Lower lobe of right lung (tissue), 2 donors: ENCODE data around the gene ATXN7L1. TPM values are rescaled to one million over a fixed set of nuclear protein-coding genes. Genes with fewer than 3 reads are reported as not detected.

Experiments used
- ATAC-seq, 2 donors: fragments of 200-7000 bp; cut with Tn5 transposase; one replicate each; pipeline ENCODE4 v1.9.1; 2020 to 2022; ENCODE audit warnings: mild to moderate bottlenecking in 2 of 2, moderate library complexity in 2 of 2
- DNase-seq: peaks from one replicate; pipeline ENCODE4 v3.0.0-alpha.2; 2020
- H3K27ac ChIP-seq: fragments of 200-600 bp; one replicate; pipeline ENCODE4 v1.8.0; 2022
- H3K27me3 ChIP-seq: fragments of 200-600 bp; one replicate; pipeline ENCODE4 v1.8.0; 2022; ENCODE audit warnings: low read depth
- H3K36me3 ChIP-seq: fragments of 200-600 bp; one replicate; pipeline ENCODE4 v1.8.0; 2022; ENCODE audit warnings: mild to moderate bottlenecking
- H3K4me1 ChIP-seq: fragments of 200-600 bp; one replicate; pipeline ENCODE4 v1.8.0; 2022
- H3K4me3 ChIP-seq: fragments of 200-600 bp; one replicate; pipeline ENCODE4 v1.8.0; 2022; ENCODE audit warnings: mild to moderate bottlenecking
- H3K9me3 ChIP-seq: fragments of 200-600 bp; one replicate; pipeline ENCODE4 v1.8.0; 2022
- CTCF ChIP-seq: fragments of 200-600 bp; IDR thresholded peaks from one replicate; pipeline ENCODE4 v1.8.0; 2022; ENCODE audit warnings: antibody characterized with exemption, mild to moderate bottlenecking
- intact Hi-C: fragments of 100-400 bp; cut with DNase I; formaldehyde crosslinking; loops from one replicate; pipeline ENCODE4 v1.11.0; 2022
- total RNA-seq: library from RNA; stranded (reverse); fragmentation: NEBNext Ultra II Directional; extraction: Animal tissue kit (Norgen Biotek cat#: 25700); gene quantifications from one replicate; pipeline ENCODE4 v1.2.1, GENCODE V29; 2021
- donor health status: DM: no; HTN: yes; CAD: no; lungs with severe emphysema.

Gene ATXN7L1
- total RNA-seq, 1 donor from 2014 or later: 17.7 TPM

- Histone ChIP-seq H3K27ac (no peak overlapping the region), H3K27me3 (no peaks in the 10 kb centered on the region), H3K9me3 (no peaks in the 10 kb centered on the region), H3K36me3 (no peaks in the 10 kb centered on the region), H3K4me1 (no peaks in the 10 kb centered on the region), H3K4me3 (no peak overlapping the region)
- no peak for TF ChIP-seq CTCF
- intact Hi-C loops: no loop called here
- no peak for DNase-seq
- no peak for ATAC-seq
These were observed 30.9 kb upstream of the ATXN7L1 start for GRCh38 chr7:105907129-105907846.

GRCh38 chr7:105906695-105907094 is 30.3 kb upstream of the ATXN7L1 start:
- Histone ChIP-seq H3K4me1 (no peaks in the 10 kb centered on the region), H3K27ac (no peak overlapping the region), H3K36me3 (no peaks in the 10 kb centered on the region), H3K9me3 (no peaks in the 10 kb centered on the region), H3K27me3 (no peaks in the 10 kb centered on the region), H3K4me3 (no peak overlapping the region)
- ATAC-seq (no peak), DNase-seq (no peak)
- TF ChIP-seq CTCF: no peak
- intact Hi-C loops: no loop called here

- intact Hi-C loops: no loop called here
- H3K27me3 ChIP-seq: no peaks in the 10 kb centered on the region
- H3K4me3 ChIP-seq: no peak overlapping the region
- H3K27ac ChIP-seq: no peak overlapping the region
- no peaks in the 10 kb centered on the region for H3K9me3 ChIP-seq
- TF ChIP-seq CTCF: no peak
- H3K36me3 ChIP-seq: no peaks in the 10 kb centered on the region
- no peak for ATAC-seq
- no peak for DNase-seq
- no peaks in the 10 kb centered on the region for H3K4me1 ChIP-seq
These were observed 29.6 kb upstream of the ATXN7L1 start for GRCh38 chr7:105905910-105906568.

GRCh38 chr7:105905209-105905909 is 29.0 kb upstream of the ATXN7L1 start:
- ATAC-seq (no peak), DNase-seq (no peak)
- Histone ChIP-seq H3K27me3 (no peaks in the 10 kb centered on the region), H3K36me3 (no peaks in the 10 kb centered on the region), H3K9me3 (no peaks in the 10 kb centered on the region), H3K27ac (no peak overlapping the region), H3K4me1 (no peaks in the 10 kb centered on the region), H3K4me3 (no peak overlapping the region)
- intact Hi-C loops: no loop called here
- no peak for TF ChIP-seq CTCF

- DNase-seq (no peak), ATAC-seq (no peak)
- no peak overlapping the region for H3K4me3 ChIP-seq
- no peak for TF ChIP-seq CTCF
- no peaks in the 10 kb centered on the region for H3K36me3 ChIP-seq
- H3K27me3 ChIP-seq: no peaks in the 10 kb centered on the region
- no peaks in the 10 kb centered on the region for H3K9me3 ChIP-seq
- no peaks in the 10 kb centered on the region for H3K4me1 ChIP-seq
- H3K27ac ChIP-seq: no peak overlapping the region
- intact Hi-C loops: no loop called here
These were observed 27.7 kb upstream of the ATXN7L1 start for GRCh38 chr7:105904064-105904463.
